Measurements from ENCODE around the gene PET100.

GRCh38 chr19:7648265-7649014, 18.8 kb downstream of the PET100 start:
- TF ChIP-seq, protein P1, sequence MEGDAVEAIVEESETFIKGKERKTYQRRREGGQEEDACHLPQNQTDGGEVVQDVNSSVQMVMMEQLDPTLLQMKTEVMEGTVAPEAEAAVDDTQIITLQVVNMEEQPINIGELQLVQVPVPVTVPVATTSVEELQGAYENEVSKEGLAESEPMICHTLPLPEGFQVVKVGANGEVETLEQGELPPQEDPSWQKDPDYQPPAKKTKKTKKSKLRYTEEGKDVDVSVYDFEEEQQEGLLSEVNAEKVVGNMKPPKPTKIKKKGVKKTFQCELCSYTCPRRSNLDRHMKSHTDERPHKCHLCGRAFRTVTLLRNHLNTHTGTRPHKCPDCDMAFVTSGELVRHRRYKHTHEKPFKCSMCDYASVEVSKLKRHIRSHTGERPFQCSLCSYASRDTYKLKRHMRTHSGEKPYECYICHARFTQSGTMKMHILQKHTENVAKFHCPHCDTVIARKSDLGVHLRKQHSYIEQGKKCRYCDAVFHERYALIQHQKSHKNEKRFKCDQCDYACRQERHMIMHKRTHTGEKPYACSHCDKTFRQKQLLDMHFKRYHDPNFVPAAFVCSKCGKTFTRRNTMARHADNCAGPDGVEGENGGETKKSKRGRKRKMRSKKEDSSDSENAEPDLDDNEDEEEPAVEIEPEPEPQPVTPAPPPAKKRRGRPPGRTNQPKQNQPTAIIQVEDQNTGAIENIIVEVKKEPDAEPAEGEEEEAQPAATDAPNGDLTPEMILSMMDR (IDR thresholded peaks at IDR 0.05; ENCODE audit: low read length): no peak
- TF ChIP-seq EZH2 (IDR thresholded peaks at IDR 0.05; ENCODE audit: borderline replicate concordance, low read length): no peak

All from OCI-LY1 (cell line).